Keratinocyte (primary cell): Measurements from ENCODE around the gene EBF4. TPM values are rescaled to one million over a fixed set of nuclear protein-coding genes. Genes with fewer than 3 reads are reported as not detected.

Experiments
- DNase-seq: peaks from one replicate; pipeline ENCODE4 v3.0.0-alpha.2; 2011; ENCODE audit warnings: low read depth, missing footprints, low spot score
- FAIRE-seq: peaks from 2 replicates; lab custom pipeline; 2011; peaks lifted over from hg19 to GRCh38; lab: Jason Lieb, UNC
- H2AFZ ChIP-seq: 2 replicates; pipeline ENCODE4 v1.6.0; 2012; ENCODE audit warnings: low read length, control low read depth, inconsistent platforms; ENCODE audit not compliant: control insufficient read depth
- H3K27ac ChIP-seq: 2 replicates; pipeline ENCODE4 v1.5.1; 2011; ENCODE audit warnings: low read length; ENCODE audit not compliant: control insufficient read depth, insufficient read depth
- H3K27me3 ChIP-seq: 3 replicates; pipeline ENCODE4 v1.6.0; 2011; ENCODE audit warnings: low read length; ENCODE audit not compliant: control insufficient read depth, insufficient read depth; ENCODE audit errors: extremely low read depth
- H3K36me3 ChIP-seq, 2 experiments: 2 replicates in 1 of 2; 3 replicates in 1 of 2; pipeline ENCODE4 v1.5.1; 2011; ENCODE audit warnings: low read length in 2 of 2, mild to moderate bottlenecking in 1 of 2; ENCODE audit not compliant: control insufficient read depth in 2 of 2, insufficient read depth in 2 of 2; ENCODE audit errors: extremely low read depth in 1 of 2
- H3K4me1 ChIP-seq: 3 replicates; pipeline ENCODE4 v1.5.1; 2011; ENCODE audit warnings: low read length; ENCODE audit not compliant: control insufficient read depth, insufficient read depth; ENCODE audit errors: extremely low read depth
- H3K4me2 ChIP-seq: 3 replicates; pipeline ENCODE4 v1.6.0; 2011; ENCODE audit warnings: low read depth, low read length; ENCODE audit not compliant: control insufficient read depth, insufficient read depth; ENCODE audit errors: extremely low read depth
- H3K4me3 ChIP-seq, 3 experiments: fragments of 200-600 bp in 1 of 3; sonication (generic) in 1 of 3; 2 replicates in 2 of 3; 3 replicates in 1 of 3; pipeline ENCODE4 v1.5.1; 2011 to 2016; ENCODE audit warnings: low read length in 3 of 3, mild to moderate bottlenecking in 3 of 3, control low read depth in 2 of 3, inconsistent platforms in 1 of 3, low read depth in 1 of 3, mixed read lengths in 1 of 3, mixed run types in 1 of 3, moderate library complexity in 1 of 3; ENCODE audit not compliant: control insufficient read depth in 2 of 3, insufficient read depth in 2 of 3; ENCODE audit errors: extremely low read depth in 1 of 3
- H3K79me2 ChIP-seq: 2 replicates; pipeline ENCODE4 v1.6.0; 2012; ENCODE audit warnings: low read length; ENCODE audit not compliant: control insufficient read depth, insufficient read depth
- H3K9ac ChIP-seq: 3 replicates; pipeline ENCODE4 v1.6.0; 2011; ENCODE audit warnings: low read length; ENCODE audit not compliant: control insufficient read depth, insufficient read depth; ENCODE audit errors: extremely low read depth
- H3K9me1 ChIP-seq: 3 replicates; pipeline ENCODE4 v1.6.0; 2011; ENCODE audit warnings: low read length; ENCODE audit not compliant: control insufficient read depth, insufficient read depth; ENCODE audit errors: extremely low read depth
- H3K9me3 ChIP-seq: 2 replicates; pipeline ENCODE4 v1.5.1; 2012; ENCODE audit warnings: low read depth, low read length; ENCODE audit not compliant: control insufficient read depth
- H4K20me1 ChIP-seq: 3 replicates; pipeline ENCODE4 v1.6.0; 2011; ENCODE audit warnings: low read length; ENCODE audit not compliant: control insufficient read depth, insufficient read depth; ENCODE audit errors: extremely low read depth
- CTCF ChIP-seq, 3 experiments: IDR thresholded peaks in 1 of 3; conservative IDR thresholded peaks in 1 of 3; optimal IDR thresholded peaks in 1 of 3; 2 replicates in 2 of 3; 3 replicates in 1 of 3; pipeline versions ENCODE3 to v1.5.1; 2011; ENCODE audit warnings: low read length in 3 of 3, mild to moderate bottlenecking in 3 of 3, moderate library complexity in 2 of 3, control low read depth in 1 of 3, inconsistent platforms in 1 of 3; ENCODE audit not compliant: insufficient read depth in 2 of 3; ENCODE audit errors: extremely low read depth in 1 of 3
- EZH2 ChIP-seq: IDR thresholded peaks from one replicate; pipeline ENCODE4 v1.6.1; 2012; ENCODE audit warnings: inconsistent platforms, mild to moderate bottlenecking, low read length, moderate library complexity
- dilution Hi-C: fragments of 300-500 bp; cut with MboI; formaldehyde crosslinking; loops from one replicate; pipeline ENCODE4 v1.7.0; 2020; ENCODE audit warnings: low sequenced_read_pairs; ENCODE audit not compliant: extremely low pct_ligation_motif_present
- polyA plus RNA-seq, 5 experiments: library from polyadenylated mRNA; depleted of rRNA in 3 of 5; stranded (reverse) in 3 of 5; stranded (forward) in 1 of 5; unstranded in 1 of 5; fragments of >200 nt; gene quantifications; 1 replicate in 1 of 5; 2 replicates in 3 of 5; 3 replicates in 1 of 5; pipeline versions ENCODE4 v1.2.1 to v1.2.3, GENCODE V29; 2011 to 2012; ENCODE audit warnings: missing spikeins in 2 of 5, low read depth in 1 of 5, low replicate concordance in 1 of 5

Gene EBF4
- polyA plus RNA-seq, 1 donor (not counting 4 experiments of a cell fraction or from before 2014, with no cell fraction given), result not detected

GRCh38 chr20:2694008-2694471 is 1.5 kb downstream of the EBF4 start:
- FAIRE-seq, result no peak
- Histone ChIP-seq H3K9ac (no peak overlapping the region), H3K9me1 (no peaks in the 10 kb centered on the region), H3K4me1 (no peaks in the 10 kb centered on the region), H3K4me3 (no peak overlapping the region), H3K9me3 (no peaks in the 10 kb centered on the region), H3K27me3 (peaks cover 72% of the 10 kb centered on the region), H3K36me3 (no peaks in the 10 kb centered on the region), H3K4me2 (no peak overlapping the region), H3K27ac (no peak overlapping the region), H2AFZ (no peak overlapping the region), H4K20me1 (no peaks in the 10 kb centered on the region), H3K79me2 (no peaks in the 10 kb centered on the region)
- no peak for DNase-seq
- TF ChIP-seq CTCF (optimal IDR thresholded peaks at IDR 0.05 in 1 of 3, IDR thresholded peaks at IDR 0.05 in 1 of 3, conservative IDR thresholded peaks at IDR 0.05 in 1 of 3; ENCODE audit: extremely low read depth in 1 of 3, insufficient read depth in 2 of 3, low read length in 3 of 3), result no peak
- peak; percentile 33 for TF ChIP-seq EZH2
- dilution Hi-C loops, result no loop called here

- FAIRE-seq (no peak), DNase-seq (no peak)
- peaks cover 77% of the 10 kb centered on the region for H3K27me3 ChIP-seq
- no peak overlapping the region for H3K9ac ChIP-seq
- H3K4me2 ChIP-seq, result no peak overlapping the region
- no peaks in the 10 kb centered on the region for H3K9me1 ChIP-seq
- H4K20me1 ChIP-seq, result no peaks in the 10 kb centered on the region
- H3K4me3 ChIP-seq, result no peak overlapping the region
- no peaks in the 10 kb centered on the region for H3K4me1 ChIP-seq
- TF ChIP-seq CTCF (optimal IDR thresholded peaks at IDR 0.05 in 1 of 3, IDR thresholded peaks at IDR 0.05 in 1 of 3, conservative IDR thresholded peaks at IDR 0.05 in 1 of 3; ENCODE audit: extremely low read depth in 1 of 3, insufficient read depth in 2 of 3, low read length in 3 of 3), result no peak
- no peak for TF ChIP-seq EZH2
- H3K9me3 ChIP-seq, result no peaks in the 10 kb centered on the region
- H2AFZ ChIP-seq, result no peak overlapping the region
- H3K79me2 ChIP-seq, result no peaks in the 10 kb centered on the region
- no peaks in the 10 kb centered on the region for H3K36me3 ChIP-seq
- no peak overlapping the region for H3K27ac ChIP-seq
- dilution Hi-C loops, result no loop called here
These were observed 1.9 kb downstream of the EBF4 start for GRCh38 chr20:2694519-2694918.
